ENCODE data around the gene MPDU1. TPM values are rescaled to one million over a fixed set of nuclear protein-coding genes. Genes with fewer than 3 reads are reported as not detected.

MPDU1 gene
- total and polyA plus RNA-seq, 2 of the 13 experiments (the other 11 are each of a cell fraction or from before 2014, with no cell fraction given) = 112 to 167 TPM

DNA sequence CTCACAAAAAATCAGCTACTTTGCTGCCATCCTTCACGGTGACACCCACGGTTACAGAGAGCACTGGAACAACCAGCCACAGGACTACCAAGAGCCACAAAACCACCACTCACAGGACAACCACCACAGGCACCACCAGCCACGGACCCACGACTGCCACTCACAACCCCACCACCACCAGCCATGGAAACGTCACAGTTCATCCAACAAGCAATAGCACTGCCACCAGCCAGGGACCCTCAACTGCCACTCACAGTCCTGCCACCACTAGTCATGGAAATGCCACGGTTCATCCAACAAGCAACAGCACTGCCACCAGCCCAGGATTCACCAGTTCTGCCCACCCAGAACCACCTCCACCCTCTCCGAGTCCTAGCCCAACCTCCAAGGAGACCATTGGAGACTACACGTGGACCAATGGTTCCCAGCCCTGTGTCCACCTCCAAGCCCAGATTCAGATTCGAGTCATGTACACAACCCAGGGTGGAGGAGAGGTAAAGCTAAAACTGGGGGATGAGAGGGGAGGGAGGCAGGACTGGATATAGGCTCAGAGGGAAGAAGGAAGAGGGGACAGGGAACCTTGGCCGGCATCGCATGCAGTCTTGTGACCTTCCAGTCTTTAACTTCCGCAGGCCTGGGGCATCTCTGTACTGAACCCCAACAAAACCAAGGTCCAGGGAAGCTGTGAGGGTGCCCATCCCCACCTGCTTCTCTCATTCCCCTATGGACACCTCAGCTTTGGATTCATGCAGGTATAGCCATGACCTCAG lies 3.6 kb upstream of the MPDU1 start (continued):
- TF ChIP-seq ZNF432 (CRISPR knock-in tag; IDR thresholded peaks at IDR 0.05; ENCODE audit: borderline replicate concordance) = no peak
- TF ChIP-seq TBP (CRISPR knock-in tag; IDR thresholded peaks at IDR 0.05) = no peak
- TF ChIP-seq HDAC1 (CRISPR knock-in tag; IDR thresholded peaks at IDR 0.05) = no peak
- TF ChIP-seq, protein P1, sequence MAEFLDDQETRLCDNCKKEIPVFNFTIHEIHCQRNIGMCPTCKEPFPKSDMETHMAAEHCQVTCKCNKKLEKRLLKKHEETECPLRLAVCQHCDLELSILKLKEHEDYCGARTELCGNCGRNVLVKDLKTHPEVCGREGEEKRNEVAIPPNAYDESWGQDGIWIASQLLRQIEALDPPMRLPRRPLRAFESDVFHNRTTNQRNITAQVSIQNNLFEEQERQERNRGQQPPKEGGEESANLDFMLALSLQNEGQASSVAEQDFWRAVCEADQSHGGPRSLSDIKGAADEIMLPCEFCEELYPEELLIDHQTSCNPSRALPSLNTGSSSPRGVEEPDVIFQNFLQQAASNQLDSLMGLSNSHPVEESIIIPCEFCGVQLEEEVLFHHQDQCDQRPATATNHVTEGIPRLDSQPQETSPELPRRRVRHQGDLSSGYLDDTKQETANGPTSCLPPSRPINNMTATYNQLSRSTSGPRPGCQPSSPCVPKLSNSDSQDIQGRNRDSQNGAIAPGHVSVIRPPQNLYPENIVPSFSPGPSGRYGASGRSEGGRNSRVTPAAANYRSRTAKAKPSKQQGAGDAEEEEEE (CRISPR knock-in tag; IDR thresholded peaks at IDR 0.05; ENCODE audit: borderline replicate concordance) = no peak
- TF ChIP-seq HHEX (CRISPR knock-in tag; IDR thresholded peaks at IDR 0.05) = no peak
- no peak for TF ChIP-seq ZNF326 (CRISPR knock-in tag; IDR thresholded peaks at IDR 0.05; ENCODE audit: borderline replicate concordance)
- no peak for TF ChIP-seq RXRB (CRISPR knock-in tag; IDR thresholded peaks at IDR 0.05; ENCODE audit: borderline replicate concordance)
- 0 out of 2 replicates have a peak, but pooled peaks have one; percentile 4 for TF ChIP-seq DPF2 (CRISPR knock-in tag; IDR thresholded peaks at IDR 0.05; ENCODE audit: borderline replicate concordance, low read depth)
- TF ChIP-seq STAT5B (CRISPR knock-in tag; IDR thresholded peaks at IDR 0.05) = no peak
- peak; percentile 39 for TF ChIP-seq HNRNPH1 (optimal IDR thresholded peaks at IDR 0.05; ENCODE audit: low read depth, low read length)
- TF ChIP-seq SOX6 (IDR thresholded peaks at IDR 0.05) = no peak
- no peak for TF ChIP-seq SOX6 (CRISPR knock-in tag; IDR thresholded peaks at IDR 0.05)
- TF ChIP-seq HMGXB4 (CRISPR knock-in tag; IDR thresholded peaks at IDR 0.05; ENCODE audit: borderline replicate concordance in 1 of 2, low read depth in 1 of 2) = 0 out of 4 replicates have a peak, but pooled peaks of 1 of the 2 experiments have one; percentile 7

Data from HepG2 (cell line).